GM12878 (cell line): ENCODE results near the gene ARHGAP15. TPM values are rescaled to one million over a fixed set of nuclear protein-coding genes. Genes with fewer than 3 reads are reported as not detected.

Source experiments
- ATF3 ChIP-seq: IDR thresholded peaks from 2 replicates; pipeline ENCODE4 v1.6.1; 2011; ENCODE audit warnings: low read depth, mild to moderate bottlenecking, low read length, moderate library complexity, borderline replicate concordance; ENCODE audit errors: extremely low read depth
- REST ChIP-seq: IDR thresholded peaks from 2 replicates; pipeline ENCODE4 v1.6.1; 2012; ENCODE audit warnings: mild to moderate bottlenecking, low read depth, low read length
- TCF3 ChIP-seq: IDR thresholded peaks from 2 replicates; pipeline ENCODE4 v1.6.1; 2012; ENCODE audit warnings: low read depth, mild to moderate bottlenecking, low read length, borderline replicate concordance; ENCODE audit not compliant: insufficient read depth
- ZNF592 ChIP-seq: fragments of 450-650 bp; IDR thresholded peaks from 2 replicates; pipeline ENCODE4 v1.6.1; 2017; ENCODE audit warnings: mild to moderate bottlenecking, moderate library complexity
- polyA plus RNA-seq, 11 experiments: library from polyadenylated mRNA; depleted of rRNA in 4 of 11; unstranded in 6 of 11; stranded (reverse) in 5 of 11; fragments of >200 nt; fragmentation: Nextera tagmentation in 4 of 11; fragmentation: Illumina TruSeq in 1 of 11; extraction: Ambion mirVana in 4 of 11; extraction: Trizol in 1 of 11; gene quantifications; 1 replicate in 1 of 11; 2 replicates in 10 of 11; pipeline versions ENCODE4 v1.2.1 to v1.2.3, GENCODE V29; 2011 to 2016; ENCODE audit warnings: inconsistent platforms in 2 of 11, missing spikeins in 2 of 11, low read depth in 1 of 11
- total RNA-seq, 4 experiments: library from RNA; depleted of rRNA in 3 of 4; stranded (reverse); fragments of >200 nt in 3 of 4; fragmentation: Illumina TruSeq in 1 of 4; extraction: Trizol in 1 of 4; gene quantifications; 2 replicates each; pipeline versions ENCODE4 v1.2.1 to v1.2.3, GENCODE V29; 2013 to 2021

The ARHGAP15 gene
- total and polyA plus RNA-seq, 10 of the 15 experiments (the other 5 are each of a cell fraction or from before 2014, with no cell fraction given), result 38.0 to 92.6 (median 66.7) TPM

GRCh38 chr2:143219266-143219665 lies 90.0 kb downstream of the ARHGAP15 start (continued):
- TF ChIP-seq ATF3 (no peak), TCF3 (no peak), REST (no peak), ZNF592 (no peak)
